ENCODE measurements around the gene RPL29.

The RPL29 gene

DNA sequence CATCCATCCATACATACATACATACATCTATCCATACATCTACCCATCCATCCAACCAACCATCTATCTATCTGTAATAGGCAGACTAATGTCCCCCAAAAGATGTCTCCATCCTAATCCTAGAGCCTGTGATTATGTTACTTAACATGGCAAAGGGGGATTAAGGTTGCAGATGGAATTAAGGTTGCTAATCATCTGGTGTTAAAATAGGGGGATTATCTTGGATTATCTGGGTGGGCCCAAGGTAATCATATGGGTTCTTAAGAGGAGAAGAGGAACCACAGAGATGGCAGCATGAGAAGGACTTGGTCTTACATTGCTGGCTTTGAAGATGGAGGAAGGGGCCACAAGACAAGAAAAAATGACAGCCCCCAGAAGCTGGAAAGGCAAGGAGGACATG is 14.7 kb upstream of the RPL29 start:
- Histone ChIP-seq H3K27me3 (ENCODE audit: insufficient read depth, poor library complexity, severe bottlenecking) (no peaks in the 10 kb centered on the region), H3K9me3 (ENCODE audit: severe bottlenecking) (no peaks in the 10 kb centered on the region), H3K4me1 (ENCODE audit: insufficient read depth, poor library complexity, severe bottlenecking) (no peaks in the 10 kb centered on the region), H3K4me3 (ENCODE audit: severe bottlenecking) (no peak overlapping the region), H3K36me3 (ENCODE audit: low read depth) (no peaks in the 10 kb centered on the region), H3K27ac (ENCODE audit: poor library complexity, severe bottlenecking) (no peak overlapping the region)
- DNase-seq (ENCODE audit: low spot score): no peak
- no peak for ATAC-seq (ENCODE audit: low read depth)
- TF ChIP-seq, protein P1, sequence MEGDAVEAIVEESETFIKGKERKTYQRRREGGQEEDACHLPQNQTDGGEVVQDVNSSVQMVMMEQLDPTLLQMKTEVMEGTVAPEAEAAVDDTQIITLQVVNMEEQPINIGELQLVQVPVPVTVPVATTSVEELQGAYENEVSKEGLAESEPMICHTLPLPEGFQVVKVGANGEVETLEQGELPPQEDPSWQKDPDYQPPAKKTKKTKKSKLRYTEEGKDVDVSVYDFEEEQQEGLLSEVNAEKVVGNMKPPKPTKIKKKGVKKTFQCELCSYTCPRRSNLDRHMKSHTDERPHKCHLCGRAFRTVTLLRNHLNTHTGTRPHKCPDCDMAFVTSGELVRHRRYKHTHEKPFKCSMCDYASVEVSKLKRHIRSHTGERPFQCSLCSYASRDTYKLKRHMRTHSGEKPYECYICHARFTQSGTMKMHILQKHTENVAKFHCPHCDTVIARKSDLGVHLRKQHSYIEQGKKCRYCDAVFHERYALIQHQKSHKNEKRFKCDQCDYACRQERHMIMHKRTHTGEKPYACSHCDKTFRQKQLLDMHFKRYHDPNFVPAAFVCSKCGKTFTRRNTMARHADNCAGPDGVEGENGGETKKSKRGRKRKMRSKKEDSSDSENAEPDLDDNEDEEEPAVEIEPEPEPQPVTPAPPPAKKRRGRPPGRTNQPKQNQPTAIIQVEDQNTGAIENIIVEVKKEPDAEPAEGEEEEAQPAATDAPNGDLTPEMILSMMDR (IDR thresholded peaks at IDR 0.05; ENCODE audit: poor library complexity, severe bottlenecking): no peak

DNA sequence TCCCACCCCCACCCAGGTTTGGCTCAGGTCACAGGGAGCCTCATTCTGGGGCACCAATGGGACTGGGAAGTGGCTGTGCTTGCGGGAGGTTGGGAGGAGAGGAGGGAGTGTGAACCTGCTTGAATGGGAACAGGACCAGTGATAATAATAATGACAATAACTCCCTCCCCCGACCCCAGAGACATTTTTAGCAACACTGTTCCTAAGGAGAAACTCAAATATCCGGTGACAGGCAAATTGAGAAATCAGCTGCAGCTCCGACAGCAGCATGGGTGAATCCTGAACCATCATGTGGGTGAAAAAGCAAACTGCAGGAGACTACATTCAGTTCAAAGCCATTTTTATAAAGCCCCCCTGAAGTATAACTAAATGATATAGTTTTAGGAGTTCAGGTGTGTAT is 11.6 kb upstream of the RPL29 start:
- H3K4me3 ChIP-seq (ENCODE audit: severe bottlenecking): no peak overlapping the region
- ATAC-seq (ENCODE audit: low read depth): no peak
- no peak overlapping the region for H3K27ac ChIP-seq (ENCODE audit: poor library complexity, severe bottlenecking)
- TF ChIP-seq, protein P1 (IDR thresholded peaks at IDR 0.05; ENCODE audit: poor library complexity, severe bottlenecking): no peak
- no peaks in the 10 kb centered on the region for H3K36me3 ChIP-seq (ENCODE audit: low read depth)
- no peaks in the 10 kb centered on the region for H3K4me1 ChIP-seq (ENCODE audit: insufficient read depth, poor library complexity, severe bottlenecking)
- H3K27me3 ChIP-seq (ENCODE audit: insufficient read depth, poor library complexity, severe bottlenecking): no peaks in the 10 kb centered on the region
- no peak for DNase-seq (ENCODE audit: low spot score)
- no peaks in the 10 kb centered on the region for H3K9me3 ChIP-seq (ENCODE audit: severe bottlenecking)

DNA sequence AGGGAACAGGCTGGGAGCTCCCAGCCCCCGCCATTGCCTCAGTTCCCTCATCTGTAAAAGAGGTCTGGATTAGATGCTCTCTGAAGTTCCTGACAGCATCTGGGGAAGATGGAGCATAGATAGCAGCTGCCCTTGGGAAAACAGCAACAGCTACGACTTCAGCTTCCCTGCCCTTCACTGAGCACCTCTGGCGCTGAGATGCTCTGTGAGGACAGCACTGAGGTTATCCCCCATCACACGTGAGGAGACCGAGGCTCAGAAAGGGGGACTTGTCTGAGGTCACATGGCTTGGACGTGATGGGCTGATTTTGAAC is 11.1 kb upstream of the RPL29 start:
- Histone ChIP-seq H3K27me3 (ENCODE audit: insufficient read depth, poor library complexity, severe bottlenecking) (no peaks in the 10 kb centered on the region), H3K4me1 (ENCODE audit: insufficient read depth, poor library complexity, severe bottlenecking) (no peaks in the 10 kb centered on the region), H3K9me3 (ENCODE audit: severe bottlenecking) (no peaks in the 10 kb centered on the region), H3K36me3 (ENCODE audit: low read depth) (no peaks in the 10 kb centered on the region), H3K27ac (ENCODE audit: poor library complexity, severe bottlenecking) (no peak overlapping the region), H3K4me3 (ENCODE audit: severe bottlenecking) (no peak overlapping the region)
- TF ChIP-seq, protein P1 (IDR thresholded peaks at IDR 0.05; ENCODE audit: poor library complexity, severe bottlenecking): no peak
- DNase-seq (ENCODE audit: low spot score): no peak
- no peak for ATAC-seq (ENCODE audit: low read depth)

DNA sequence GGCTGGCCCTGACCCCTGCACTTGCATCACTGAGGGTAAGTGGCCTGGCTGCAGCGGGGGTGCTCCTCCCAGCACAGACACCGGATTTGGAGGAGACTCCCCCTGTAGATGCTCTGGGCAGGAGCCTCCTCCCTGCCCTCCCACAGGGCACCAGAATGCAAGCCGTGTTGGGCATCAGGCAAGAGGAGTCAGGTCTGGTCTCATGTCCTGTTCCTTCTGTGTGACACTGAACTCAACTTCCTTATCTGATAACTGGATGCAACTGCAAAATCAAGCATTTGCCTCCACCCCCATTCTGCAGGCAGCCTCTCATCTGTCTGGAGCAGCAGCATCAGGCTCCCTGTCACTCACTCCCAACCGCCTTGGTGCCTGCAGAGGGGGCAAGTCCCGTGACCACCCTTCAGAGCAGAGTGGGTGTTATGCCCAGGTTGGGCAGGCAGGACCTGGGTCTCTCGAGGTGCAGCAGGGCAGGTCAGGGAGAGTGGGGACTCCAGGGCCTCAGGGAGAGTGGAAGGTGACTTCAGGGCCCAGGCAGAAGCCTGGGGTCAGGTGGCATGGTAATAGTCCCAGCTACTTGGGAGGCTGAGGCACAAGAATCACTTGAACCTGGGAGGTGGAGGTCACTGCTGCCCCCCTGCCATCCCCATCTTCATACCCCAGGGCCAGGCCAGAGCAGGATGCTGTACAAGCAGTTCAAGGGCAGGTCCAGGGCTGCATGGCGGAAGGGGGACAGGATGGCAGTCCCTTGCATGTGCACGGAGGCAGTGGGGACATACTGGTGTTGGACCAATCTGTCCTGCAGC is 10.5 kb upstream of the RPL29 start:
- Histone ChIP-seq H3K36me3 (ENCODE audit: low read depth) (no peaks in the 10 kb centered on the region), H3K27me3 (ENCODE audit: insufficient read depth, poor library complexity, severe bottlenecking) (no peaks in the 10 kb centered on the region), H3K4me3 (ENCODE audit: severe bottlenecking) (no peak overlapping the region), H3K9me3 (ENCODE audit: severe bottlenecking) (no peaks in the 10 kb centered on the region), H3K4me1 (ENCODE audit: insufficient read depth, poor library complexity, severe bottlenecking) (no peaks in the 10 kb centered on the region), H3K27ac (ENCODE audit: poor library complexity, severe bottlenecking) (peak overlapping the region; percentile 14)
- no peak for DNase-seq (ENCODE audit: low spot score)
- no peak for ATAC-seq (ENCODE audit: low read depth)
- TF ChIP-seq, protein P1 (IDR thresholded peaks at IDR 0.05; ENCODE audit: poor library complexity, severe bottlenecking): no peak

DNA sequence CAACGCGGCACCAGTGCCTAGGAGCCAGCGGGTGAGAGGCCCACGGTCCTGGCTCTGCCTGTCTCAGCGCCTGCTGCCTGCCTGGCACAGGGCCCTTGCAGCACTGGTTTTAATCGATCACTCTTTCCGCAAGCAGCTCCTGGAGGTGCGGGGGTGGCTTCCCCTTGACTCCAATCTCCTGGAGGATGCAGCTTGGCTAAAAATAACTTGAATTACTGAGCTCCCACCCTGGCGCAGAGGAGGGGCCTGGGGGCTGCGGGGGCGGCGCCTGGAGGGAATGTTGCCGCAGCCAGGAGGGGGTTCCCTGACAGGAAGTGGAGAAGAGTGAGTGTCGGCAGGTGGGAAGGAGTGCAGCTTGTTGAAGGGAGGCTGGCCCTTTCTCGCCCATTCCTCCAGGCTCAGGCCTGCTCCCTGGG is 9.9 kb upstream of the RPL29 start:
- Histone ChIP-seq H3K27ac (ENCODE audit: poor library complexity, severe bottlenecking) (peak overlapping the region; percentile 14), H3K27me3 (ENCODE audit: insufficient read depth, poor library complexity, severe bottlenecking) (no peaks in the 10 kb centered on the region), H3K4me1 (ENCODE audit: insufficient read depth, poor library complexity, severe bottlenecking) (no peaks in the 10 kb centered on the region), H3K9me3 (ENCODE audit: severe bottlenecking) (no peaks in the 10 kb centered on the region), H3K4me3 (ENCODE audit: severe bottlenecking) (no peak overlapping the region), H3K36me3 (ENCODE audit: low read depth) (no peaks in the 10 kb centered on the region)
- DNase-seq (ENCODE audit: low spot score): no peak
- ATAC-seq (ENCODE audit: low read depth): peak; percentile 32; the same call in 2 of the 3 replicates
- TF ChIP-seq, protein P1 (IDR thresholded peaks at IDR 0.05; ENCODE audit: poor library complexity, severe bottlenecking): no peak
